ENCODE results near the gene TTC3. TPM values are rescaled to one million over a fixed set of nuclear protein-coding genes. Genes with fewer than 3 reads are reported as not detected.

The TTC3 gene
- total RNA-seq, 1 experiment from 2014 or later = 68.0 TPM

GRCh38 chr21:37226041-37226920 lies 153.2 kb downstream of the TTC3 start:
- H3K36me3 Mint-ChIP-seq (ENCODE audit: insufficient read depth, unreplicated experiment) = peaks cover 12% of the 10 kb centered on the region
- BruUV-seq (replicated peaks) = no TSS peak
- H3K4me3 Mint-ChIP-seq (ENCODE audit: low read depth, unreplicated experiment) = no peak overlapping the region
- H3K4me1 Mint-ChIP-seq (ENCODE audit: low read depth, unreplicated experiment) = no peaks in the 10 kb centered on the region
- H3K27ac Mint-ChIP-seq (ENCODE audit: unreplicated experiment) = no peak overlapping the region
- CTCF ChIA-PET = no interaction called here
- no peaks in the 10 kb centered on the region for H3K27me3 Mint-ChIP-seq (ENCODE audit: unreplicated experiment)
- no peak for DNase-seq
- intact Hi-C loops (cut with micrococcal nuclease; ENCODE audit: unreplicated experiment) = no loop called here
- no peak for TF ChIP-seq CTCF (IDR thresholded peaks at IDR 0.05; ENCODE audit: unreplicated experiment)
- no peaks in the 10 kb centered on the region for H3K9me3 Mint-ChIP-seq (ENCODE audit: low read depth, unreplicated experiment)

GRCh38 chr21:37227071-37228002 lies 154.3 kb downstream of the TTC3 start:
- Mint-ChIP-seq H3K4me3 (ENCODE audit: low read depth, unreplicated experiment) (no peak overlapping the region), H3K36me3 (ENCODE audit: insufficient read depth, unreplicated experiment) (peaks cover 14% of the 10 kb centered on the region), H3K27ac (ENCODE audit: unreplicated experiment) (no peak overlapping the region), H3K9me3 (ENCODE audit: low read depth, unreplicated experiment) (no peaks in the 10 kb centered on the region), H3K4me1 (ENCODE audit: low read depth, unreplicated experiment) (no peaks in the 10 kb centered on the region), H3K27me3 (ENCODE audit: unreplicated experiment) (no peaks in the 10 kb centered on the region)
- TF ChIP-seq CTCF (IDR thresholded peaks at IDR 0.05; ENCODE audit: unreplicated experiment) = no peak
- no TSS peak for BruUV-seq (replicated peaks)
- intact Hi-C loops (cut with micrococcal nuclease; ENCODE audit: unreplicated experiment) = no loop called here
- no peak for DNase-seq
- CTCF ChIA-PET = no interaction called here

GRCh38 chr21:37228003-37228400 lies 154.9 kb downstream of the TTC3 start:
- H3K36me3 Mint-ChIP-seq (ENCODE audit: insufficient read depth, unreplicated experiment) = peaks cover 14% of the 10 kb centered on the region
- BruUV-seq (replicated peaks) = no TSS peak
- H3K27me3 Mint-ChIP-seq (ENCODE audit: unreplicated experiment) = no peaks in the 10 kb centered on the region
- intact Hi-C loops (cut with micrococcal nuclease; ENCODE audit: unreplicated experiment) = no loop called here
- H3K27ac Mint-ChIP-seq (ENCODE audit: unreplicated experiment) = no peak overlapping the region
- CTCF ChIA-PET = no interaction called here
- H3K9me3 Mint-ChIP-seq (ENCODE audit: low read depth, unreplicated experiment) = no peaks in the 10 kb centered on the region
- no peaks in the 10 kb centered on the region for H3K4me1 Mint-ChIP-seq (ENCODE audit: low read depth, unreplicated experiment)
- H3K4me3 Mint-ChIP-seq (ENCODE audit: low read depth, unreplicated experiment) = no peak overlapping the region
- DNase-seq = no peak
- no peak for TF ChIP-seq CTCF (IDR thresholded peaks at IDR 0.05; ENCODE audit: unreplicated experiment)

GRCh38 chr21:37230632-37231248 lies 157.7 kb downstream of the TTC3 start:
- Mint-ChIP-seq H3K27ac (ENCODE audit: unreplicated experiment) (no peak overlapping the region), H3K4me1 (ENCODE audit: low read depth, unreplicated experiment) (no peaks in the 10 kb centered on the region), H3K27me3 (ENCODE audit: unreplicated experiment) (no peaks in the 10 kb centered on the region), H3K36me3 (ENCODE audit: insufficient read depth, unreplicated experiment) (peaks cover 14% of the 10 kb centered on the region), H3K9me3 (ENCODE audit: low read depth, unreplicated experiment) (no peaks in the 10 kb centered on the region), H3K4me3 (ENCODE audit: low read depth, unreplicated experiment) (no peak overlapping the region)
- no peak for DNase-seq
- BruUV-seq (replicated peaks) = no TSS peak
- CTCF ChIA-PET = no interaction called here
- intact Hi-C loops (cut with micrococcal nuclease; ENCODE audit: unreplicated experiment) = no loop called here
- no peak for TF ChIP-seq CTCF (IDR thresholded peaks at IDR 0.05; ENCODE audit: unreplicated experiment)
